GM12878 (cell line): ENCODE measurements around the gene DHCR7.

Experiments used
- POLR2AphosphoS2 ChIP-seq: IDR thresholded peaks from 2 replicates; pipeline ENCODE4 v1.6.1; 2011; ENCODE audit warnings: low read depth, mild to moderate bottlenecking, low read length, improper control_type of control experiment, moderate library complexity
- RCOR1 ChIP-seq: conservative IDR thresholded peaks from 2 replicates; pipeline ENCODE4 v1.6.1; 2012; ENCODE audit warnings: low read depth, low read length, improper control_type of control experiment

DNA sequence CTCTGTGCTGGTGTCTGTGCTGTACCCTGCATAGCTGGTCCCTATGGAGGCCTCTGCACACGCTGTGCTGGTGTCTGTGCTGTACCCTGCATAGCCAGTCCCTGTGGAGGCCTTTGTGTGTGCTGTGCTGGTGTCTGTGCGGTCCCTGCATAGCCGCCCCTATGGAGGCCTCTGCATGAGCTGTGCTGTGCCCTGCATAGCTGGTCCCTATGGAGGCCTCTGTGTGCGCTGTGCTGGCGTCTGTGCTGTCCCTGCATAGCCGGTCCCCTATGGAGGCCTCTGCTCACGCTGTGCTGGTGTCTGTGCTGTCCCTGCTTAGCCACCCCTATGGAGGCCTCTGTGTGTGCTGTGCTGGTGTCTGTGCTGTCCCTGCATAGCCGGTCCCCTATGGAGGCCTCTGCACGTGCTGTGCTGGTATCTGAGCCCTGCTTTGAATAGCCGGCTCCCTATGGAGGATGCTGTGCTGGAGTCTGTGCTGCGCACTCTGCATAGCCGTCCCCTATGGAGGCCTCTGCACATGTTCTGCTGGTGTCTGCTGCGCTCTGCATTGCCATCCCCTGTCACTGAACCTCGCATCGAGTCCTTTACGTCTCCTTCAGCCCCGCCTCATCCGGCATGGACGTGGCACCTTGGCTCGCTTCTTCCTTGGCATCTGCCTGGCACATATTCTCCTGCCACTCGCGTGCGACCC lies 11.0 kb upstream of the DHCR7 start:
- TF ChIP-seq POLR2AphosphoS2: no peak
- TF ChIP-seq RCOR1: no peak
